Stimulated activated CD4-positive, alpha-beta T cell treated with anti-CD3 and anti-CD28 coated beads, TNF-alpha, amount 100 ng/mL, for 4 hours (primary cell): ENCODE data around the gene RIN1.
"Not testable (repeated sequence)": the region's sequence is repeated elsewhere in the genome, so short reads cannot be mapped to it uniquely, and the experiment has no call there.

Experiments
- DNase-seq, 3 experiments: peaks; one replicate each; pipeline ENCODE4 v3.0.0-alpha.2; 2020; ENCODE audit warnings: low read depth in 3 of 3

Gene RIN1

DNA sequence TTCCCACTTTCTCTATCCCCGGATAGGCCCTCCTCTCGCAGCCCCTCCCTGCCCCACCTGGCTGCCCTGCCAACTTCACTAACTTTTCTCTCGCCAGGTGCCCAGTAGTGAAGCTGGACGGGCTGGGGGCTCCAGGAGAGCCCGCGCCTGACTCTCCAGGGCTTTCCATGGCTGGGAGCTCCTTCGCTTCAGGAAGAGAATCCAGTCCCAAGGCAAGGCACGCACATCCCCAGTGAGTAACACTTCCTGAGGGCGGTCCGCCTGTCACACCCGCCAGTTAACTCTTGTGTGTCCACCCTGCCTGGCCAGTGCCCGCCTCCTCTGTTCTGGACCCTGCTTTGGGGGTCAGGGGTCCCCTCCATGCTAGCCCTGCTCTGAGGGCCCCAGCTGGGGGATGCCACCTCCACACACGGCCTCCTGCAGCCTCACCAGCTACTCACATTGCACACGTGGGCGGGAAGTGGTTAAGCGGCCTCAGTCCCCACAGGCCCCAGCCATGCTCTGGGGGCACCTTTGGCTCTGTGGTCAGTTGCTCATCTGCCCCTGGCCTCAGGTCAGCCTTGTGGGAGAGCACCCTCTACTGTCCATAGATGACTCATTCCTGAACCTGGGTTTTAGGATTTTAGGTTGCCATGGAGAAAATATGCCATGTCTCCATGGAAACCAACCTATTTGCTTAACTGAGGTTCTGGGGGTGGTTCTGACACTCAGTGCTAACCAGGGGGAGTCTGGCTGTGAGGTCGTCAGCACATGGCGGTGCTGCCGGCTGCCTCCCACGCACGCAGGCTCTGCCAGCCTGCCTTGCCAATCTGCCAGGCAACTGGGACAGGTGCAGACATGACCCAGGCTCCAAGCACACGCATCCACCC, at the start of gene RIN1:
Gene RIN1, minus strand, starts transcription at position 201 of the 869 bp plus-strand sequence. Its CDS starts 32 bp downstream, at position 169.
- no peak for DNase-seq

DNA sequence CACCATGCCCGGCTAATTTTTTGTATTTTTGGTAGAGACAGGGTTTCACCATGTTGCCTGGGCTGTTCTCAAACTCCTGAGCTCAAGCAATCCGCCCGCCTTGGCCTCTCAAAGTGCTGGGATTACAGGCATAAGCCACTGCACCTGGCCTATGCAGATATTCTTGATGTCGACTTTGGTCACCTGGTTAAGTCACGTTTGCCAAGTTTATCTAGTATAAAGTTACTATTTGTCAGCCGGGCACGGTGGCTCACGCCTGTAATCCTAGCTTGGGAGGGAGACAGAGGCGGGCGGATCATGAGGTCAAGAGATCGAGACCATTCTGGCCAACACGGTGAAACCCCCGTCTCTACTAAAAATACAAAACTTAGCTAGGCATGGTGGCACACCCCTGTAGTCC, 48.1 kb upstream of the RIN1 start:
- DNase-seq, result not testable (repeated sequence)

DNA sequence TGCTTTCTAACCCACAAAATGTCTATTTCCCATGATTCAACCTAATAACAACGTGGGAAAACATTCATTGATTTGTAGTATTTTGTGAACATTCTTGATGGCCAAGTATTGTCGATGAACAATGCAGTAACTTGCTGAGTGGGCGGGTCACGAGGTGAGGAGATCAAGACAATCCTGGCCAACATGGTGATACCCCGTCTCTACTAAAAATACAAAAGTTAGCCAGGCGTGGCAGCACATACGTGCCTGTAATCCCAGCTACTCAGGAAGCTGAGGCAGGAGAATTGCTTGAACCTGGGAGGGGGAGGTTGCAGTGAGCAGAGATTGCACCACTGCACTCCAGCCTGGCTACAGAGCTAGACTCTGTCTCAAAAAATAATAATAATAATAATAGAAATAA, 44.0 kb upstream of the RIN1 start:
- DNase-seq, result not testable (repeated sequence)

GRCh38 chr11:66373690-66374287, 37.6 kb upstream of the RIN1 start:
- not testable (repeated sequence) for DNase-seq

- no peak for DNase-seq
These were observed 37.0 kb upstream of the RIN1 start for GRCh38 chr11:66373265-66373664.

- peak; percentile 58 to 65 (median 64) for DNase-seq
These were observed 35.6 kb upstream of the RIN1 start, which contains the start of gene SLC29A2 for GRCh38 chr11:66371627-66372415. Gene SLC29A2, minus strand, starts transcription at chr11:66371760. Its CDS starts 169 bp downstream, at chr11:66371591.

GRCh38 chr11:66369073-66369894, 33.0 kb upstream of the RIN1 start:
- no peak for DNase-seq

DNA sequence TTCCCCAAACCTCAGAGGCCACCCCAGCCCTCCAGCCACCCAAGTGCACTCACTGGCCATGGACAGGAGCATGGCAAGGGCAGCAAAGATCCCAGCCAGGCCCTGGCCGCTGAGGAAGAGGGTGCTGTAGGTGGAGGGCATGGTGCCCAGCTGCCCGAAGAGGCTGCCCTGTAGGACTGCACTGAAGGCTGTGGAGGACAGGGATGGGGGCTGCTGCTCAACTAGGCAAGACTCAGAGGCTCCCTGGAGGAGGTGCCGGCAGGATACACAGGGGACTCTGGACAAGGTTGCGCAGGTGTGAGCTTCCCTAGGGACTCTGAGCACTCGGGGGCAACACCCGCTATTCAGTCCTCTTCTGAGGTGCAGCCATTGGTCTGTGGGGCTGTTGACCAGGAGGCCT, 32.2 kb upstream of the RIN1 start:
- no peak for DNase-seq

DNA sequence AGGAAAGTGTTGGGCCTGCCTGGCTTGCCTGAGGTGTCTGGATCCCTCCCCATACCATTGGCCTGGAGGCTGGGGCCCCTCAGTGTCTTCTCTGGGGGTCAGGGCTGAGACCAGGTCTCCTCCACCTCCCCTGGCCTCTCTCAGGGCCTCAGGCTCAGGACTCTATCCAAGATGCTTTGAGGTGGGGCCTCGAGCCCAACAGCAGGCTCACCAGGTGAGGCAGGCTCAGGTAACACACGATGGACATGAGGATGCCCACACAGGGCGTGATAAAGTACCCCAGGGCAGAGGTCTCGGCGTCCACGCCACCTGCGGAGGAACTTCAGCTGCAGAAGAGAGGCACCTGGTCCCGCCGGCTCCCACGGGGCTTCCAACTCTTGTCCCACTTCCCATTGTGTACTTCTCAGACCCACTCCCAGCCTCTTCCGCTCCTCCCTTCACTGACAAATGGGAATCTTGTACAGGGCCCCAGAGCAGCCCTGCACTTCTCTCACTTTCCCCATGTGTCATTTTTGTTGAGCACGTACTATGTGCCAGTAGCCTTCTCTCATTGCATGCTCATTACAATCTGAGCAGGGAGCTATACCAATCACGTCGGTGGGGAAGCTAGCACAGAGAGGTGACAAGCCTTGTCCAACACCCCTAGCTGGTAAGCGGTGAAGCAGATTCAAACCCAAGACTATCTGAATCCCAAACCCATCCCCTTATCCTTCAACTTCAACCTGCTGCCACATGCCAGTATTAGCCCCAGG, 31.5 kb upstream of the RIN1 start:
- DNase-seq, result no peak

GRCh38 chr11:66366844-66367477, 30.7 kb upstream of the RIN1 start:
- DNase-seq, result no peak

GRCh38 chr11:66365711-66366619, 29.7 kb upstream of the RIN1 start:
- no peak for DNase-seq

GRCh38 chr11:66365166-66365565, 28.9 kb upstream of the RIN1 start:
- no peak for DNase-seq

DNA sequence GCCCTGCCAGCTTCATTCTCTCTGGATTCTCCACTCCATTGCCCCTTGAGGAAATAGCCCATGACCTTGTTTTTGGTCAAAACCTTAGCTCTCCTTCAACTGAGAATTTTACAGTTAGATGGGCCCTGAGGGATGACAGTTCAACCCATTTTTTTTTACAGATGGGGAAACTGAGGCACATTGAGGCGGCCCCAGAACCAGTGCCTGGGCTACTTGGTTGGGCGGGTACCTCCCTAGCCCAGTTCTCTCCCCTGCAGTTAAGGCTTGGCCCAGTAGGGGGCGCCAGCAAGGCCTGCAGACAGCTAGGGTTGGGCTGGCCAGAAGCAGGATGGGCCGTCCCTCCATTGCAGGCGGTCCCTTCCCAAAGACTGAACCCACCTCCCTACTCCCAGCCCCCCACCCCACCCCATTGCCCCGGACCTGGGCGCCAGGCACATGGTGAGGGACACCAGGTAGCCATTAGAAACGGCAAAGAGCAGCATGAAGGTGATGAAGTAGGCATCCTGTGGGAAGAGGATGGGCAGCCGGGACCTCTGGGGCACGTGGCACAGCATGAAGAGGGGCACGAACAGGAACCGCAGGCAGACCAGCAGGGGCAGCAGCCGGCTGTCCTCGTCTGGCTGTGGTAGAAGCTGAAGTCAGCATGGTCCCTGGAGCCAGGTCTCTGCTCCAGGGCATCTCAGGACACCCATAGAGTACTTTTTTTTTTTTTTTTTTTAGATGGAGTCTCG, 27.7 kb upstream of the RIN1 start:
- peak; percentile 35 to 53 (median 35) for DNase-seq

DNA sequence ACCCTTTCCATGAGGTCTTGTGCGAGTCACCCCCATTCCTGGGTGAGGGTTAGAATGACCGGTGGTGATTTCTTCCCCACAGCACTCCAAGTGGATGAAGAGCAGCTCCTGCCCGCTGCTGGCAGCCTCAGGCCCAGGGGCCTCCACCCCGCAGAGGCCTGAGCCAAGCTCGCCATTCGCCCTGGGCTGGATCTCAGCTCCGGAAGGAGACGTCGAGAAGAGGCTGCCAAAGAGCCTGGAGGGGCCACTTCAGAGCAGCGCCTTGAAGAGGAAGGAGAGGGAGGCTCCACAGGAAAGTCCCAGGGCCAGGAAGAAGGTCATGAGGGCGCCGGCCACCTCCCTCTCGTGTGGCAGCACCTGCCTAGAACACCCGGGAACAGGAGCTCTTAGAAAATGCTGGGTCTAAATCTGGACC, 27.0 kb upstream of the RIN1 start:
- DNase-seq, result no peak

DNA sequence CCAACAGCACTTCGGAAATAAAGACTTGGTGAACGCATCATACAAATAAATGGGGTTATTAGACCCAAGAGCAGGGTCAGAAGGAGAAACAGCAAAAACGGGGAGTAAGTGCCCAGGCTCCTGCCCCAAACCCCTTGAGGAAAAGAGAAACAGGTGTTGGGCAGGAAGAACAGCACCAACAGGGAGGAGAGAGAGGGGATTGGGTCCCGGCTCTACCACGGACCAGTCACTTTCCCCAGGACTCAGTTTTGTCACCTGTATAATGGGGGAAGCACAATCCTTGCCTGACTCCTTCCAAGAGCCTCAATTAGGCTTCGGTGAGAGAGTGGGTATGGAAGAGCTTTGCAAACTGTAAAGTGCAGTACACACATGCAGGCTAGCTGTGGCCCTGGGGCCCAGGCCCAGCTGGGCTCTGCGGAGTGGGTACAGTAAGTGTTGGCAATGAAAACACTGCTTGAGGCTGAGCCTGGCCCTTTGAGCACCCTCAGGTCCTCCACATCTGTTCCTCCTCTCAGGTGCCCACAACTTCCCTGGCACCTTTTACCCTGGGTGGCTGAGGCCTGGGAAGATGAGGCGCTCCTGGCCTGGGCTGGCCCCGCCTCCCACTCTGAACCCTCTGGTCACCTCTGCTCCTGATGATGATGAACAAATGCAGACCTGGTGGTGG, 26.4 kb upstream of the RIN1 start:
- DNase-seq, result no peak

GRCh38 chr11:66361502-66361941, 25.3 kb upstream of the RIN1 start:
- DNase-seq, result no peak

DNA sequence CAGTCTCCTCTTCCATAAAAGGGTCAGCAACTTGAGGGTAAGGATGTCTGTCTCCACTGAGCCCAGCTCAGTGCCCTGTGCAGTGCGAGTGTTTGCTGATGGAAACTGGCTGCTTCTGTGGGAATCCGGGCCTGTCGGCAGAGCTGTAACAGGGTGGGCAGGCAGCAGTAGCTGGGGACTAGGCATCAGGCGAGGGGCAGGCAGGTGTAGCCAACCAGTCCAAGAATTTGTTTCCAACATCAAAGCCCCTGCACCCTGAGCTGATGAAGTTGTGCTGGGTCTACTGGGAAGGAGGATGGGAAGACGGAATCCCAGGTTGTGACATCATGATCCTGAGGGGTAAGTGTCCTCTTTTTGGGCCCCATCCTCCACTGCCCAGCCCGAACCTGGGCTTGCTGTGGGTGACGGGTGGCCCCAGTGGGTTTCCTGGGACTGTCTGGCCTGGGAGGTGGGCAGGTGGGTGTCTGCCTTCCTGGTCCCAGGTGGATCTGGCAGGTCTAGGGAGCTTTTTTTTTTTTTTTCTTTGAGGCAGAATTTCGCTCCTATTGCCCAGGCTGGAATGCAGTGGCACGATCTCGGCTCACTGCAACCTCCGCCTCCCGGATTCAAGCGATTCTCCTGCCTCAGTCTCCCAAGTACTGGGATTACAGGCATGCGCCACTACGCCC, 24.3 kb upstream of the RIN1 start:
- DNase-seq, result no peak
